Activated CD4-positive, alpha-beta memory T cell treated with anti-CD3 and anti-CD28 coated beads for 36 hours (primary cell): ENCODE data around the gene EXOC8. TPM values are rescaled to one million over a fixed set of nuclear protein-coding genes. Genes with fewer than 3 reads are reported as not detected.
"Not testable (repeated sequence)": the region's sequence is repeated elsewhere in the genome, so short reads cannot be mapped to it uniquely, and the experiment has no call there.

Experiments used
- CTCF ChIA-PET: fragments of 350-600 bp; sonication (Branson Sonifier 250); formaldehyde crosslinking; loops from one replicate; lab custom pipeline; 2021; ENCODE audit warnings: antibody characterized with exemption, inconsistent platforms; lab: Charles Lee
- POLR2A ChIA-PET: fragments of 350-600 bp; sonication (Branson Sonifier 250); formaldehyde crosslinking; loops from one replicate; lab custom pipeline; 2021; ENCODE audit warnings: antibody characterized with exemption; lab: Charles Lee
- DNase-seq: peaks from one replicate; pipeline ENCODE4 v3.0.0-alpha.2; 2020
- H3K27ac Mint-ChIP-seq: one replicate; pipeline ENCODE4 v1.8.0; 2021; ENCODE audit warnings: mixed read lengths
- H3K27me3 Mint-ChIP-seq: one replicate; pipeline ENCODE4 v1.8.0; 2021; ENCODE audit warnings: mixed read lengths
- H3K36me3 Mint-ChIP-seq: one replicate; pipeline ENCODE4 v1.8.0; 2021; ENCODE audit warnings: mixed read lengths
- H3K4me1 Mint-ChIP-seq: one replicate; pipeline ENCODE4 v1.8.0; 2021; ENCODE audit warnings: low read depth, mixed read lengths
- H3K4me3 Mint-ChIP-seq: one replicate; pipeline ENCODE4 v1.8.0; 2021; ENCODE audit warnings: mild to moderate bottlenecking, mixed read lengths
- H3K9me3 Mint-ChIP-seq: one replicate; pipeline ENCODE4 v1.8.0; 2021; ENCODE audit warnings: mixed read lengths
- intact Hi-C: fragments of 100-400 bp; cut with micrococcal nuclease; formaldehyde crosslinking; loops from one replicate; pipeline ENCODE4 v1.15.1; 2023
- total RNA-seq, 2 experiments: library from RNA; stranded (reverse); gene quantifications; one replicate each; pipeline ENCODE4 v1.2.3, GENCODE V29; 2021

Gene EXOC8
- total RNA-seq, 2 experiments from 2014 or later: 14.4 to 15.2 TPM

DNA sequence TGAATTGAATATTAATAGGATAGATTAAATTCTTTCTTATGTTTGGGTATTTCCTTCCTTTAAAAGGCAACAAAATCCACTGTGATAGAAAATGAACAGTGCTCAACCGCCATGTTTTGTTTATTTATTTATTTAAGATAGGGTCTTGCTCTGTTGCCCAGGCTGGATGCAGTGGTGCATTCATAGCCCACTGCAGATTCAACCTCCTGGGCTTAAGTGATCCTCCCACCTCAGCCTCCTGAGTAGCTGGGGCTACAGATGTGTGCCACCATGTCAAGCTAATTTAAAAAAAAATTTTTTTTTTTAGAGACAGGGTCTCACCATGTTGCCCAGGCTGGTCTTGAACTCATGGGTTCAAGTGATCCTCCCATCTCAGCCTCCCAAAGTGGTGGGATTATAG lies 11.2 kb upstream of the EXOC8 start:
- H3K27me3 Mint-ChIP-seq, H3K4me3 Mint-ChIP-seq, intact Hi-C loops, H3K27ac Mint-ChIP-seq, H3K9me3 Mint-ChIP-seq, DNase-seq, POLR2A ChIA-PET, H3K4me1 Mint-ChIP-seq: not testable (repeated sequence)
- CTCF ChIA-PET: interaction anchor here (1.1 to 1.7 kb wide), 3 partner anchors 8 to 254 kb away, joined by 3 to 4 read pairs (median 3); partner anchors contain the start of gene EXOC8
- H3K36me3 Mint-ChIP-seq: peaks cover 27% of the 10 kb centered on the region

DNA sequence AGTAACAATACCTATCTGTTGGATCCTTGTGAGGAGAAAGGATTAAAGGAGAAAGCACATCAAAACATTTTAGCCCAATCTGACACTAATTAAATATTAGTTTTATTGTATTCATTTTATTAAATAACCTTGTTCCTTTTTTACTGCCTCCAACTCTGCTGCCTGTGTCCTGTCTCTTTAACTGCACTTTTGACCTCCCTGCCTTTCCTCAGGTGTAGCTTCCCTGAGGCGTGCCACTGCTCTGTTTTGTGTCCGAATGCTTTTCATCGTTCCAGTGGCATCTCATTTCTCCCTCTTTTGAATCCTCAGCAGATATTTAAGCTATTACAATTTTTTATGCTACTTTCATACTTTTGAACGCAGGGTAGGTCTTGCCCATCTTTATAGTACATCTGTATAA lies 10.8 kb upstream of the EXOC8 start:
- Mint-ChIP-seq H3K4me3 (no peak overlapping the region), H3K36me3 (peaks cover 27% of the 10 kb centered on the region), H3K4me1 (peaks cover 4% of the 10 kb centered on the region), H3K27me3 (no peaks in the 10 kb centered on the region), H3K9me3 (no peaks in the 10 kb centered on the region), H3K27ac (no peak overlapping the region)
- no peak for DNase-seq
- intact Hi-C loops: no loop called here
- POLR2A ChIA-PET: no interaction called here
- CTCF ChIA-PET: interaction anchor here (1.1 to 1.7 kb wide), 3 partner anchors 9 to 255 kb away, joined by 3 to 4 read pairs (median 3); partner anchors contain the start of gene EXOC8

DNA sequence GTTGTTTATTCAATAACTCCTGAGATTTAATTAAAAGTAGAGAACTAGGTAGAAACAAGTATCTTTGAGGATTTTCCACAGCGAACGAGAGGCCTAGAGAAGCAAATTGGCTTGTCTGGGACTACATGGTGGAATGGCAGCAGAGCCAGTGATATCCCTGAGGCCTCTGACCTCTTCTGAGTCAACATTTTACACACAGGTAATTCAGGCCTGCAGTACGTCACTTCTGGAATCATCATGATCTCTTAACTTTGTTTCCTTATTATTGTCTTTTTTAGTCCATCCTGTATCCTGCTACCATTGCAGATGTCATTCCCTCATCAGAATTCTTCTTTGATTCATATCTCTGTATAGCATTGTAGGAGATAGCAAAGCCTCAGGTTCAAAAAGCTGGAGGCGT lies 10.3 kb upstream of the EXOC8 start:
- no peak for DNase-seq
- no peaks in the 10 kb centered on the region for H3K27me3 Mint-ChIP-seq
- H3K4me3 Mint-ChIP-seq: no peak overlapping the region
- CTCF ChIA-PET: interaction anchor here (1.1 kb wide), 1 partner anchor 9 kb away, joined by 3 read pairs; no protein-coding TSS in a partner anchor
- peaks cover 4% of the 10 kb centered on the region for H3K4me1 Mint-ChIP-seq
- no peak overlapping the region for H3K27ac Mint-ChIP-seq
- H3K9me3 Mint-ChIP-seq: no peaks in the 10 kb centered on the region
- H3K36me3 Mint-ChIP-seq: peaks cover 23% of the 10 kb centered on the region
- POLR2A ChIA-PET: no interaction called here
- intact Hi-C loops: no loop called here

DNA sequence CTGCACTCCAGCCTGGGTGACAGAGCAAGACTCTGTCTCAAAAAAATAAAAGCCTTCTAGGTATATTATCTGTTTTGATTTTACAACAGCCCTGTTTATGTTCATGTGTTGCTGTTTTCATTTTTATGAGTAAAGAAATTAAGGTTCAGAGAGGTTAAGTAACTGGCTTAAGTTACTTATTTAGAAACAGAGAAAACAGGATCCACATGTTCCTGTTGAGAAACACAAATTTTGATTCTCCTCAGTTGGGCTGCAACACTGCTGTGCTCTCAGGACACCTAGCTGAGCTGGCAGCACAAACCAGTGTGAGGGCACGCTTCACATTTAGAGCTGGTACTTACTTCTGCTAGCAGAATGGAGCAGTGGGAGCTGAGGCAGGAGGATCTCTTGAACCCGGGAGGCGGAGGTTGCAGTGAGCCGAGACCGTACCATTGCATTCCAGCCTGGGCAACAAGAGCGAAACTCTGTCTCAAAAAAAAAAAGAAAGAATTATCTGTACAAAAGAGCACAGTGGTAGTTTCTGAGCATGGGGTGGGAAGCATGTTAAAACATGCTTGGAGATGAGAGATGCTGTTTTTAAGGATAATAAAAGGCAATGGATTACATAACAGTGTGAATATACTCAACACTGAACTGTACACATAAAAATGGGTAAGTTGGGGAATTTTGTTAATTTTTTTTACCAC lies 2.8 kb upstream of the EXOC8 start:
- Mint-ChIP-seq H3K36me3 (peaks cover 23% of the 10 kb centered on the region), H3K4me1 (peaks cover 34% of the 10 kb centered on the region), H3K9me3 (peaks cover 2% of the 10 kb centered on the region), H3K27me3 (peaks cover 3% of the 10 kb centered on the region), H3K27ac (no peak overlapping the region), H3K4me3 (no peak overlapping the region)
- POLR2A ChIA-PET: no interaction called here
- intact Hi-C loops: no loop called here
- CTCF ChIA-PET: interaction anchor here (0.7 to 0.9 kb wide), 2 partner anchors 17 to 250 kb away, joined by 3 read pairs; no protein-coding TSS in a partner anchor
- no peak for DNase-seq

DNA sequence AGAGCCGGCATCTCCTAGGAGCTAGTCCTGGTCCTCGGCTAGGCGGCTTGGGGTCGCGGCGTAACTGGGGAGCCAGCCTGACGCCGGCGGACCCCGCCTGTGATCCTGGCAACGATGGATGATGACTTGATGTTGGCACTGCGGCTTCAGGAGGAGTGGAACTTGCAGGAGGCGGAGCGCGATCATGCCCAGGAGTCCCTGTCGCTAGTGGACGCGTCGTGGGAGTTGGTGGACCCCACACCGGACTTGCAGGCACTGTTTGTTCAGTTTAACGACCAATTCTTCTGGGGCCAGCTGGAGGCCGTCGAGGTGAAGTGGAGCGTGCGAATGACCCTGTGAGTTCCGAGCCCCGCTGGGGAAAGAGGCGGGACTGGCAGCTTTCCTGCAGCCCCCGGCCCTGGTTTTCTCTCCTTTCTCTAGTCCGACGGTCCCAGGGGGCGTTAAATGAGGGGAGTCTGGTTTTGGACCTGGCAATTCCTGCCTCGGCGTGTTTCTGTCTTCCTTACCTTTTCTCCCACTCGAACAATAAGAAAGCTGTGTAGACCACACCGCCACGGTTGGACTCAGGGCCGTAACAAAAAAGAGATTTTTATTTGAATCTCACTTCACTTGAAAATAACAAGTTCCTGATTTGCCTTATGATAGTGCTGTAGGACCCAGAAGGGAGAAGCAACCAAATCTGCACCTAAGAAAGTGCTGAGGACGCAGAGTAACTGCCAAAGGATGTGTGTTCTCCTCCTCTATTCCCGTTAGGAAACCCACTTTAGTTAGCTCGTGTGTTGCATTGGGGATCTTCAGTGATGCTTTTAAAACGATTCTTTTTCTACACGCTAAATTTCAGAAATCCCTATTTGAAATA lies 847 bp upstream of the EXOC8 start, which contains the start of gene SPRTN:
TSS of gene SPRTN (plus strand) at position 24 of the 859 bp plus-strand sequence. CDS start at position 115, 91 bp downstream.
- POLR2A ChIA-PET: interaction anchor here (0.9 to 1.5 kb wide), 5 partner anchors 18 to 365 kb away, joined by 3 to 9 read pairs (median 3); partner anchors contain the start of genes EGLN1 and TSNAX
- Mint-ChIP-seq H3K9me3 (peaks cover 2% of the 10 kb centered on the region), H3K4me3 (peak within 1 kb of the TSS; percentile 100), H3K27me3 (peaks cover 3% of the 10 kb centered on the region), H3K4me1 (peaks cover 47% of the 10 kb centered on the region), H3K36me3 (peaks cover 24% of the 10 kb centered on the region), H3K27ac (peak within 1 kb of the TSS; percentile 98)
- CTCF ChIA-PET: interaction anchor here (0.9 to 2.2 kb wide), 10 partner anchors 19 to 287 kb away, joined by 3 to 9 read pairs (median 4); partner anchors contain the start of genes EGLN1 and GNPAT
- DNase-seq: no peak
- intact Hi-C loops: loop anchor here (5.0 kb wide), 1 partner anchor 66 kb away; no protein-coding TSS in a partner anchor

DNA sequence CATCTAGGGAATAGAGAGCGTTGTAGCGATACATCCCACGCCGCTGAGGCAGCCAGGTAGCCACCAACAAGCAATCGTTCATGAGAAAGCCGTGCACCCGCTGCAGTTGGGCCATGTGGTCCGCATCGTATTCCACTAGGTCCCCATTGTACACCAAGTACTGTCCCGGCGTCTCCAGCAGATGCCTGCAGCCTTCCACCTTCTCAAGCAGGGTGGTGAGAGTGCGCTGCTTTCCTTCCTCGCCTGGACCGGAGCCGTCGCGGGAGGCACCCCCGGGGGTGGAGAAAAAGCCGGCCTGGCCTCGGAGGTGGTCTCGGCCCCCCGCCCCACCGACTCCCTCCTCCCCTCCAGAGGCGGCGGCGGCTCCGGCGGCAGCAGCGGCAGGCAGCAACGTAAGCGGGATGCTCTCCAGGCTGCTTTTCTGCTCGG lies 595 bp downstream of the EXOC8 start:
- ChIA-PET CTCF (interaction anchor here (0.7 to 2.2 kb wide), 7 partner anchors 12 to 269 kb away, joined by 3 to 9 read pairs (median 4); partner anchors contain the start of genes EGLN1 and GNPAT), POLR2A (interaction anchor here (0.6 to 1.4 kb wide), 3 partner anchors 84 to 459 kb away, joined by 3 to 9 read pairs (median 4); partner anchors contain the start of gene EGLN1)
- Mint-ChIP-seq H3K27ac (peak overlapping the region; percentile 98), H3K4me1 (peaks cover 57% of the 10 kb centered on the region), H3K36me3 (peaks cover 25% of the 10 kb centered on the region), H3K4me3 (peak overlapping the region; percentile 100), H3K9me3 (peaks cover 2% of the 10 kb centered on the region), H3K27me3 (peaks cover 3% of the 10 kb centered on the region)
- intact Hi-C loops: loop anchor here (1.0 to 5.0 kb wide), 4 partner anchors 65 to 359 kb away; partner anchors contain the start of genes GNPAT, TSNAX and TTC13
- DNase-seq: no peak

DNA sequence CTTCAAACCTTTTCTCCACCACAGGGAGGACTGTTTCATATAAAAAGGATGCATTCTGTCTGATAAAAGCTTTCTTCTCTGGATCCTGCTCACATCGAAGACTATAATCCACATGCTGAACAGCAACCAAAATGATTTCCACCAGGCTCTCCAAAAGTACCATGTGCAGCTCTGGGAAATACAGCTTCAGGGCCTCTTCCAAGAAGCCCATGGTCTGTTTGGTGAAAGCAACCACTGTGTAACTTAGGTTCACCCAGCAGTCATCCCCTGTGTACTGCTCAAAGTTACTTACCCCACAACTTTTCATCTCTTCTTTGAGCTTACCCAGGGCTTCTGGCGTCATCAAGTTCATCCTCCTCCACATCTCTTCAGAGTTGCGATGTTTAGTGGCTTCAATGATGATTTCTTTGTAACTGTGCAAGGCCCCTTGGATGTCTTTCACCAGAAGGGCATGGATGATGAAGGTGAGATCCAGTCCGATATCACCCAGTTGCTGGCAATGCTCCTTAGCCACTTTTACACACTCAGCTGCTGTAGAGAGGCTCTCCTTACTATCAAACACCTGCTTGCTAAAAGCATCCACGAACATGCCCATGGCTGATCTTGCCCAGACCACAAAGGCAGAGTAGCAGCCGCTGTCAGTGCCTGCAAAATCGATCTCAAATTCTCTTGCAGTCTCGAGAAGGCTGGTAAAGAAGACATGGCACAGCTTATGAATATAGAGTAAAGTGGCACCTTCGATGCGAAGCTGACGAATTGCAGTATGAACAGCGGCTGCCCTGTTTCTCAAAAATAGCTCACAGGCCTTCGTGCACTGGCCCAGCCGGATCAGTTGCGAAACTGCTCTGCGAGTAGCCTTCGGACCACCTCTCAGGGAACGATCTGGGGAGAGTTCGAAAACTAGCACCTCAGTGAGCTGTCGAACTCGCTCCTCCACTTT lies 1.7 kb downstream of the EXOC8 start:
- H3K9me3 Mint-ChIP-seq: peaks cover 2% of the 10 kb centered on the region

DNA sequence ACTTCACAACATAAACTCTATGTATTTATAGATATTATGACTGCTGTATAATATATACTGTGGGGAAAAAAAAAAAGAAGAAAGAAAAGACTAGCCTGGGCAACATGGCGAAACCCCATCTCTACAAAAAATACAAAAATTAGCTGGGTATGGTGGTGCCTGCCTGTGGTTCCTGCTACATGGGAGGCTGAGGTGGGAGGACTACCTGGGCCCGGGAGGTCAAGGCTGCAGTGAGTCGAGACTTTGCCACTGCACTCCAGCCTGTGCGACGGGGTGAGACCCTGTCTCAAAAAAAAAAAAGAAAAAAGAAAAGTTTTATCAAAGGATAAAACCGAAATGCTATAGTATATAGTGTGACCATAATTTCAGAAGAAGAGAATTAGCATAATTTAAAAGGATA lies 2.7 kb downstream of the EXOC8 start:
- ChIA-PET CTCF (interaction anchor here (0.6 to 2.4 kb wide), 4 partner anchors 10 to 22 kb away, joined by 3 to 7 read pairs (median 6); no protein-coding TSS in a partner anchor), POLR2A (no interaction called here)
- Mint-ChIP-seq H3K27me3 (peaks cover 3% of the 10 kb centered on the region), H3K9me3 (peaks cover 2% of the 10 kb centered on the region), H3K27ac (no peak overlapping the region), H3K36me3 (peaks cover 22% of the 10 kb centered on the region), H3K4me3 (peak overlapping the region; percentile 45), H3K4me1 (peaks cover 56% of the 10 kb centered on the region)
- intact Hi-C loops: loop anchor here (2.0 to 5.0 kb wide), 2 partner anchors 63 to 88 kb away; partner anchors contain the start of gene EGLN1
- DNase-seq: no peak

More for the DNA sequence above, 1.7 kb downstream of the EXOC8 start:
- Mint-ChIP-seq H3K4me3 (peak overlapping the region; percentile 100), H3K4me1 (peaks cover 62% of the 10 kb centered on the region), H3K27ac (peak overlapping the region; percentile 60), H3K36me3 (peaks cover 22% of the 10 kb centered on the region), H3K27me3 (peaks cover 3% of the 10 kb centered on the region)
- intact Hi-C loops: loop anchor here (2.0 to 5.0 kb wide), 2 partner anchors 64 to 87 kb away; partner anchors contain the start of gene EGLN1
- ChIA-PET CTCF (interaction anchor here (2.2 to 2.4 kb wide), 2 partner anchors 9 to 21 kb away, joined by 5 to 7 read pairs; no protein-coding TSS in a partner anchor), POLR2A (no interaction called here)
- peak; percentile 17 for DNase-seq

- ChIA-PET POLR2A (no interaction called here), CTCF (interaction anchor here (0.6 to 2.4 kb wide), 6 partner anchors 11 to 274 kb away, joined by 3 to 7 read pairs (median 4); no protein-coding TSS in a partner anchor)
- intact Hi-C loops: loop anchor here (2.0 kb wide), 1 partner anchor 89 kb away; the partner anchor contains the start of gene EGLN1
- DNase-seq: no peak
- Mint-ChIP-seq H3K27ac (no peak overlapping the region), H3K27me3 (peaks cover 3% of the 10 kb centered on the region), H3K36me3 (peaks cover 21% of the 10 kb centered on the region), H3K4me1 (peaks cover 54% of the 10 kb centered on the region), H3K9me3 (peaks cover 2% of the 10 kb centered on the region), H3K4me3 (peak overlapping the region; percentile 21)
Measured at GRCh38 chr1:231334079-231334666, 3.5 kb downstream of the EXOC8 start.

DNA sequence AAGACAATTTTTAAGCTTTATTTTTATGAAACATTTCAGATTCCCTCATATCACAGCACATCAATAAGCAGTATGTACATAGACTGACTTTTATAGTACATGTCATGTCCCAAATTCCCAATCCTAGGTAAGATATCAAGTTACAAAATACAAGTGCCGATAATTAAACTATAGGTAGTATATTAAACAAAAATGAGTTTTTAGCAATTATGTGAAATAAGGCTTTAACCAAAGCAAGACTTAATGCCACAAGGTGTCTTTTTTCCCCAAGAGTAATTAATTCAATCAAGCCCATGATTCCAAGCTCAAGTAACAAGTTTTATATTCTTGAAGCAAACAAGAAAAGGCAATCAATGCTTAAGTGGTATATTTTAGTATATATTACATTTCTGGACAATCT lies 4.9 kb downstream of the EXOC8 start:
- Mint-ChIP-seq H3K27me3 (peaks cover 2% of the 10 kb centered on the region), H3K36me3 (peaks cover 20% of the 10 kb centered on the region), H3K27ac (no peak overlapping the region), H3K4me1 (peaks cover 53% of the 10 kb centered on the region), H3K9me3 (peaks cover 1% of the 10 kb centered on the region), H3K4me3 (no peak overlapping the region)
- ChIA-PET POLR2A (no interaction called here), CTCF (interaction anchor here (1.2 kb wide), 2 partner anchors 17 to 262 kb away, joined by 3 read pairs; no protein-coding TSS in a partner anchor)
- DNase-seq: no peak
- intact Hi-C loops: no loop called here
